GM23248 (cell line): ENCODE results near the gene USP24.

ENCODE experiments used
- EZH2 ChIP-seq: fragments of 200-600 bp; sonication (generic); IDR thresholded peaks from 2 replicates; pipeline ENCODE4 v1.6.1; 2018; ENCODE audit warnings: antibody characterized with exemption, mild to moderate bottlenecking; ENCODE audit not compliant: insufficient read depth, poor library complexity, severe bottlenecking
- EZH2phosphoT487 ChIP-seq: fragments of 200-600 bp; sonication (generic); IDR thresholded peaks from 2 replicates; pipeline ENCODE4 v1.6.1; 2018; ENCODE audit warnings: antibody characterized with exemption, moderate library complexity, mild to moderate bottlenecking, low read depth; ENCODE audit not compliant: insufficient read depth

DNA sequence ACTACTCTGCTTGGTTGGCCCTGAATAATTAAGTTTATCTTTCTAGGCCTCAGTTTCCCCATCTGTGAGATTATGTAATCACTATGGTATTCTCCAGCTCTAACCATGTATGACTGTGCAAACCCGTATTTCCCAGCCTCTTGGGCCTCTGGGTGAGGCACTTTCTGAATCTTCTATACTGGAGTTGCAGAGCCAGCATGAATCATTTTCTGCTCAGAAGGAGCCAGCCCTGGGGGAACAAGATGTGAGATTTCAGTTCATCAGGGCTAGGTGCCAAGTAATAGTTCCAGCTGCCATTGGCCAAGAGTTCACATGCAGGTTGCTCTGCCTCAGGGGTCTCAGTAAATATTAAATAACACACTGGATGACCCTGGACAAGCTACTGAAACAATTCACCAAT lies 47.7 kb upstream of the USP24 start:
- TF ChIP-seq EZH2phosphoT487, result no peak
- TF ChIP-seq EZH2, result no peak
